Measurements from ENCODE around the gene NFKBIL1.
A peak's percentile ranks its signal among the peaks of the same experiment; 100 is the strongest.
"Not testable (repeated sequence)": the region's sequence is repeated elsewhere in the genome, so short reads cannot be mapped to it uniquely, and the experiment has no call there.

Gene NFKBIL1, protein sequence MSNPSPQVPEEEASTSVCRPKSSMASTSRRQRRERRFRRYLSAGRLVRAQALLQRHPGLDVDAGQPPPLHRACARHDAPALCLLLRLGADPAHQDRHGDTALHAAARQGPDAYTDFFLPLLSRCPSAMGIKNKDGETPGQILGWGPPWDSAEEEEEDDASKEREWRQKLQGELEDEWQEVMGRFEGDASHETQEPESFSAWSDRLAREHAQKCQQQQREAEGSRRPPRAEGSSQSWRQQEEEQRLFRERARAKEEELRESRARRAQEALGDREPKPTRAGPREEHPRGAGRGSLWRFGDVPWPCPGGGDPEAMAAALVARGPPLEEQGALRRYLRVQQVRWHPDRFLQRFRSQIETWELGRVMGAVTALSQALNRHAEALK

DNA sequence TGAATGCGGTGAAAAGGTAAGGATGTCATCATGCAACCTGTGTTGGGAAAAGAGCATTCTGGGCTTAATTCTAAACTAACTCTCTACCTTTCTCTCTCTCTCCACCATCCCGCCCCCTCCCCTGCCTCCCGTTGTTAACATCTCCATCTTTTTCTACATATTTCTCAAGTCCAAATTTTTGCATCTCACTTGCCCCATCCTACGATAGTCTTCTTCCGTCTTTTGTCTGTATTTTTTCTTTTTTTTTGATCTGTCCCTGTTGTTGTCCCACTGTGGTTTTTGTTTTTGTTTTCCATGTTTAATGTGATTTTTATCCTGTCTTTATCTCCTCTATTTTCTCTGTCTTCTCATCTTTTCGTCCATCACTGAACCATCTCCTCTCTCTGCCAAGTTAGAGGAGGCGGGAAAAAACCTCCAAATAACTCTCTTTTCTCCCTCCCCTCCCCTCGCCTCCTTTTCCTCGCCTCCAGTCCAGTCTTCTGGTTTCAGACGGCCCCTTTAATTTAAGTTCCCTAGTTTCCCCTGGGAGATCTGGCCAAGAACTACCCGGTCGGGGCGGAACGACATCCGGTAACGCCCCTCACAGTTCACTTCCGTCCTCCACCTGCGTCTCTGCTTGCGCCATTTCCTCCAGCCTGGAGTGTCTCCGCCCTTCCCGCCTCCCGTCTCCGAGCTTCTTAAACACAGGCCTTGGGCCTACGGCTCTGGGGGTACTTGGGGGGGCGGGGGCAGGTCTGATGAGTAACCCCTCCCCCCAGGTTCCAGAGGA lies at the start of gene NFKBIL1:
Gene NFKBIL1, plus strand, starts transcription at position 651 of the 769 bp plus-strand sequence. Its CDS starts 87 bp downstream, at position 738.
- DNase-seq = peak; percentile 91

DNA sequence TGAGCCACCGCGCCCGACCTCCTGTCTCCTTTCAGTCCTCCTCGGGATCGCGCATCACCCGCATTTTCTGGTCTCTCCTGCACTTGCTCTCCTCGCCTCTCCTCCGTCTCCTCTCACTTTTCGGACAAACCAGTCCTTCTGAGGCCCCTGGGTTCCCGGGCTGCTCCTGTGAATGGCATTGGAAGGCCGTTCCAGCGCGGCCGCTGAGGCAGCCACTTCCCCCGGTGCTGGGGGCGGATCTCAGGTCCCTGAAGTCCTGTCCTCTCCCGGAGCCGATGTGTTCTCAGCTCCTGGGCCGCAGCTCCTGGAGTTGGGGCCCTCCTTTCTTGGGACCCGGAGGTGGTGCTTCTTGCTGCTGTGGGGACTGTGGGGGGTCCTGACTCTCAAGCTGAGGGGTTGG lies 48.7 kb upstream of the NFKBIL1 start:
- no peak for DNase-seq

DNA sequence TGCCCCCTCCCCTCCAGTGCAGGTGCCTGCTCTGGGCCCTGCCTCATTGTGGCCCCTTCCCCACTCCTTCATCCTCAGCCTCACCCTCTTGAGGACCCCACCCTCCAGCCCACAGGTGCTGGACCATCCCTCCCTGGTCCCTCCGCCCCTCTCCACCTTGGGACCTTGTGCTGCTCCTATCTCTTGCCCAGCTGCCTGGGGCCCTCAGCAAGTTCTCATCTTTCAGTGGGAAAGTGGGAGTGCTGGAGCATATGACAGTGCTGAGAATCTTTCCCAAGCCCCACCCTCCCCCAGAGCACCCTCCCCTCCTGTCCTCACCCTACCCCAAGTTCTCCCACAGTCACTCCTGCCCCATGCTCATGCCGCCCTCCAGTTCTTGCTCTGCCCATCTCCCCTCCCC lies 47.8 kb upstream of the NFKBIL1 start:
- not testable (repeated sequence) for DNase-seq

DNA sequence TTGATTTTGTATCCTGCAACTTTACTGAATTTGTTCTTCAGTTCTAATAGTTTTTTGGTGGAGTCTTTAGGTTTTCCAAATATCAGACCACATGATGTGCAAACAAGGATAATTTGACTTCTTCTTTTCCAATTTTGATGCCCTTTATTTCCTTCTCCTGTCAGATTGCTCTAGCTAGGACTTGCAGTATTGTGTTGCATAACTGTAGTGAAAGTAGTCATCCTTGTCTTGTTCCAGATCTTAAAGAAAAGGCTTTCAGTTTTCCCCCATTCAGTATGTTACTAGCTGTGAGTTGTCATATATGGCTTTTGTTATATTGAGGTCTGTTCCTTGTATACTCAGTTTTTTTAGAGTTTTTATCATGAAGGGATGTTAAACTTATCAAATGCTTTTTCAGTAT lies 44.8 kb upstream of the NFKBIL1 start:
- no peak for DNase-seq

DNA sequence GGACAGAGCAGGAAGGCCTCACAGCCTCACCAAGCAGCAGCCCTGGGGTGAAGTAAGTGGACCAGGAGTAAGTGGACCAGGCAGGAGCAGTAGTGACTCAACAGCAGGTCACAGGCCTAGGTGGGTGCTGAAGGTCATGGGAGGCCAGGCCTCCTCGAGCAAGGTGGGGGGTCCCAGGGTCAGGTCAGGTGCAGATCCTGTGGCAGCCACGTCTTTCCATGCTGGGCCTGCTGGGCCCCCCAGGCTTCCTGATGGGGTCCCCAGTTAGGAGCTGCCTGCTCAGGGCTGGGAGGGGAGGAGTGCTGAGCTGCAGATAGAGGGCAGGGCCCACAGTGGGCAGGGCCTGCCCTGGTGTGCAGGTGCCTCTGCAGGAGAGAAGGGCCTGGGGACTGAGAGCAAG lies 38.4 kb upstream of the NFKBIL1 start:
- not testable (repeated sequence) for DNase-seq

DNA sequence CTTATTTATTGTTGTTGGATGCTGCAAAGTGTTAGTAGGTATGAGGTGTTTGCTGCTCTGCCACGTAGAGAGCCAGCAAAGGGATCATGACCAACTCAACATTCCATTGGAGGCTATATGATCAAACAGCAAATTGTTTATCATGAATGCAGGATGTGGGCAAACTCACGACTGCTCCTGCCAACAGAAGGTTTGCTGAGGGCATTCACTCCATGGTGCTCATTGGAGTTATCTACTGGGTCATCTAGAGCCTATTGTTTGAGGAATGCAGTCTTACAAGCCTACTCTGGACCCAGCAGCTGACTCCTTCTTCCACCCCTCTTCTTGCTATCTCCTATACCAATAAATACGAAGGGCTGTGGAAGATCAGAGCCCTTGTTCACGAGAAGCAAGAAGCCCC lies 37.4 kb upstream of the NFKBIL1 start:
- no peak for DNase-seq

DNA sequence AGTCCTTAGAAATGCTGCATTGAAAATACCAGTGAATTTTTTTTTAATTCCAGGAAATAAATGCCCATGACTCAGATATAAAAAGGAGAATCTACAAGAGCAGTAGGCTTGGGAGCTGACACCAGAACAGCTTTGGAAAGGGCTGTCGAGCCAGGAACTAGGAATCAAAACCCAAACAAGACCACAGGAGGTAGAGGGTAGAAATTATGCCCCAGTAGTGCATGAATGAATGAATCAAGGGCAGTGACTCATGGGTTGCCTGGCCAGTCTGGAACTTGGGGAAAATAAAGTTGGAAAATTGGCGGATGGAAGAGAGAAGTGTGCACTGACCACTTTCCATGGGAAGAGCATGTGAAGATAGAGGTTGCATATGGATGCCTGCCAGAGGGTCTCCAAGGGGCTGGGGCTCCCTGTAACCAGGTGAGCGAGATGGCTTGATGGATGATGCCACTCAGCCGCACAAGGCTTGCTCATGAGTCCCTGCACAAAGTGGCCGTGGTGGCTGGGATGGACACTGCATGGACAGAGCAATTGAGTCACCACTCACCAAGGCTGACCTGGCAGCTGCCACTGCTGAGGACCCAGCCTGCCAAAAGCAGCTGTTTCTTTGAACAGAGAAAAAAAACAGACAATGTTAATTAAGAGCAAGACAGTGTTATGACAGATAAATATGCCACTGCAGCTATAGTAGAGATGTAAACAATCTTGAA lies 33.8 kb upstream of the NFKBIL1 start:
- DNase-seq = no peak

DNA sequence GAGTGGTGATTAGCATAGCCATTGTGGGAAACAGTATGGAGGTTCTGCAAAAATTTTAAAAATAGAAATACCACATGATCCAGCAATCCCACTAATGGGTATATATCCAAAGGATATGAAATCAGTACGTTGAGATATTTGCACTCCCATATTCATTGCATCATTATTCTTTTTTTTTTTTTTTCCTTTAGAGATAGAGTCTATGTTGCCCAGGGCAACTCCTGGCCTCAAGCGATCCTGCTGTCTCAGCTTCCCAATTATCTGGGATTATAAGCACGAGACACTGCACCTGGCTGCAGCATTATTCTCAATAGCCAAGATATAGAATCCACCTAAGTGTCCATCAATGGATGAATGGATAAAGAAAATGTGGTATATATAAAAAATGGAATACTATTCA lies 25.6 kb upstream of the NFKBIL1 start:
- no peak for DNase-seq

DNA sequence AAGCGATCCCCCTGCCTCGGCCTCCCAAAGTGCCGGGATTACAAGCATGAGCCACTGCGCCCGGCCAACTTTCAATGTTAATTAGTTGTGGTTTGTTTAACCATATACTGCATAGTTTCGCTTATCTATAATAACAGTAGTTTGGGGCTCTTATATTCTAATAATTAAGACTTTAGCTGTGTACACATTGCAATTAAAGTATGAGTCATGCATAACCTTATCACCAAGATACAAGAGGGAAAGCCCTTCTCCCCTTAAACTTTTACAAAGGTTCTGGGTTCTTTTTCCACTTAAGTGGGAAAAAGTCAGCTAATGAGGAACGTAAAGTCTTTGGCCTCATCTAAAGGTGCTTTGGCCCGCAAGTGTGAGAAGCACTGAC lies 21.9 kb upstream of the NFKBIL1 start:
- DNase-seq = no peak

DNA sequence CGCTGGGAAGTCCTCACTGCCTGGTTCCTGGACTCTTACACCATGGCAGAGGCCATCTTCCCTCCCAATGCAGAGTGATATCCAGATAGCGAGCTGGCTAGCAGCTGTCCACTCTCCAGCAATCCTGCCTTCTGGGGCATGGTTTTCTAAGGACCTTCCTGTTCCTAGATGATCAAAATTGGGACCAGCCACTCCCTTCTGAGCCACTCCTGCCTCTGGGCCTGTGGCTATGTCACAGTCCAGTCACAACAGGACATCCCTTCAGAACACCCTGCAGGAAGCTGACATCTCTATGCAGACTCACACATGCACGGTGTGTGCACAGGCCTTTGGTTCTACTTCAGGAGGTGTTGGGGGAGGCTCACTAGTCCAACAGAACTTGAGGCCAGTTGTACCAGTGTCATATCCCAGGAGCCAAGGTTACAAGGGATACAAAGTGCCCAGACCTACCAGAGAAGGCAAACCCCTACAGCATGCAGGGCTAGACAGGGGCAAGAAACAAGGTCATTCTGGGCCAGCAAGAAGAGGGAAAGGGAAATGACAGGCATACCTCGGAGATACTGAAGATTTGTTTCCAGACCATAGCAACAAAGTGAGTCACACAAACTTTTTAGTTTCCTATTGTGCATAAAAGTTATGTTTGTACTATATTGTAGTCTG lies 21.3 kb upstream of the NFKBIL1 start:
- no peak for DNase-seq

DNA sequence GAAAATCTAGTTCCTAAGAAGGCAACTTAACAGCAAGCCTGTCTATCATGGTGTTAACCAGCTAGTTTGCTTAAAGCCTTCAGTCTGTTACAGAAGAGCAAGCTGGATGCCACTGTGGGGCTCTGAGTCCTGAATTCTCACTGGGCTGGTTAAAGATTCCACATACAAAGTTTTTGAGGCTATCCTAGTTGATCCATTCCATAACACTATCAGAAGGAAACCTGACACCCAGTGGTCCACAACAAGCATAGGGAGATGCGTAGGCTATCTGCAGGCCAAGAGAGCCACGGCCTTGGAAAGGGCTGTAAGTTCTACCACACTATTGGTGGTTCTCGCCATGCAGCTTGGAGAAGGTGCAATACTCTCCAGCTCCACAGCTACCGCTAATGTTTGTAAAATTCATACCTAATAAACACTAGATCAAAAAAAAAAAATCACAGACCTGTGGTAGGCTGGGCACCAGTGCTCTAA lies 19.1 kb upstream of the NFKBIL1 start:
- DNase-seq = no peak

DNA sequence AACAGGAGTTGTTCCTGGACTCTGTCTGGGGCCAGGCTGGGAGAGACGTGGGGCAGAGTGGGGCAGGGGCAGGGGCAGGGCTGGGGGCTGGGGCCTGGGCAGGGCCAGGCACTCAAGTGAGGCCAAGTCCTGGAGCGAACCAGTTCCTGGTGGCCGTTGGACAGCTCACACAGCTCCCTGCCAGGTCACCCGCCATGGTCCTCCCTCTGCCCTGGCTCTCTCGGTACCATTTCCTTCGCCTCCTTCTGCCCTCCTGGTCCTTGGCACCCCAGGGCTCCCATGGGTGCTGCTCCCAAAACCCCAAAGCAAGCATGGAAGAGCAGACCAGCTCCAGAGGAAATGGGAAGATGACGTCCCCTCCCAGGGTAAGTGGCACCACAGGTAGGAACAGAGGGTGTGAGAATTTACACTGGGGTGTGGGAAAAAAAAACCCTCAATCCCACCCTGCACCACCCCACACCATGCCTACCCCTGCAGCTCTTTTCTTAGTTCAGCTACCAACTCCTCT lies 18.5 kb upstream of the NFKBIL1 start, which contains the start of gene MCCD1:
Gene MCCD1, plus strand, starts transcription at position 142 of the 508 bp plus-strand sequence. Its CDS starts 53 bp downstream, at position 195.
- no peak for DNase-seq

DNA sequence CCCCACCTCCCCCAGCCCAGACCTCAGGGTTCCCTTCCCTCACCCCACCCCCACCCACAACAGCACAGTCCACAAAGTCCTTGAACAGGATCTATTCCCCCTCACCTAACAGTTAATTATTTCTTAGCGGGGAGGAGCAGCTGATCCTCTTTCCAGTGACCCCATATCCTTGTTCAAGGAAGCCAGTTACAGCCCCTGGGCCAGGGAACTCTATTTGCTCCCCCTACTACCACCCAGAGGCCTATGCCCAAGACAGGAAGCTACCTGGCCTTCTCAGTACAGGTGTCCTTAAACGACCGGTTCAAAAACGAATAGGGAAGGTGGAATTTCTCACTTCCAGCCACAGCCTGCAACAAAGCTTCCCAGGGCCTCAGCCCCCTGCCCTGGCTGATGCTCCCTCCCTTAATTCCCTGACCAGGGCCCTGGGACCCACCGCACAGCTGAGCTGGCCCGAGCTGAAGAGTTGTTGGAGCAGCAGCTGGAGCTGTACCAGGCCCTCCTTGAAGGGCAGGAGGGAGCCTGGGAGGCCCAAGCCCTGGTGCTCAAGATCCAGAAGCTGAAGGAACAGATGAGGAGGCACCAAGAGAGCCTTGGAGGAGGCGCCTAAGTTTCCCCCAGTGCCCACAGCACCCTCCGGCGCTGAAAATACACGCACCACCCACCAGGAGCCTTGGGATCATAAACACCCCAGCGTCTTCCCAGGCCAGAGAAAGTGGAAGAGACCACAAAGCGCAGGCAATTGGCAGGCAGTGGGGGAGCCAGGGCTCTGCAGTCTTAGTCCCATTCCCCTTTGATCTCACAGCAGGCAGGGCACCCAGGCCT lies 17.9 kb upstream of the NFKBIL1 start:
- no peak for DNase-seq

DNA sequence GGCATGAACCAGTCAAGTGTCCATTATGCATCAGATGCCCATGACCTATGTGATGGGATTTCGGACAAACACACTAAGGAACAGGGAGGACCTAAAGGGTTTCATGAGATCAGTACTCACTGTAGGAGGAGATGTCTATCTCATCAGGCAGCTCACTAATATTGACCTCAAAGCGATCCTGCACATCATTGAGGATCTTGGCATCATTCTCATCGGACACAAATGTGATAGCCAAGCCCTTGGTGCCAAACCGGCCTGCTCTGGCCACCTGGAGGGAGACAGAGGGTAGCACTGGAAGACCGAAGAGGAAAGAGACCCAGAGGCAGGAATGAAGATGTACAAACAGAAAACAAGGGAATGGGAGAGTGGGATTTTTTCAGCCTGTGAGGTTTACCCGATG lies 16.7 kb upstream of the NFKBIL1 start:
- no peak for DNase-seq

DNA sequence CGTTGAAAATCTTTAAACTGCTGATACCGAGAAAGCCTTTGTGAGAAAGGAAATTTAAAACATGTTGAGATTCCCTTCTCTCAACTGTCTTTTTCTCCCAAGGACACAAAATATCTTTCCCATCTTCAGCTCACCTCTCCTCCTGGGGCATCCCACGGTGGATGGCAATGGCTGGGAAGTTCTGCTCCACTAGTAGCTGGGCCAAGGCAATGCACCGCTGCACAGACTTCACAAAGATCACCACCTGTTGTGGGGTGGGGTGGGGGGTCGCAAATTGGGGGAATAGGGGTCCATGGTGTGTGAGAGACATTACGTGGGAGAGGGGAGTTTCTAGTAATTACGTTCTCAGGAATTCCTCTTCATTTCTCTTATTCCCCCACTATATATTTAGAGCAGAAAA lies 16.2 kb upstream of the NFKBIL1 start:
- no peak for DNase-seq

DNA sequence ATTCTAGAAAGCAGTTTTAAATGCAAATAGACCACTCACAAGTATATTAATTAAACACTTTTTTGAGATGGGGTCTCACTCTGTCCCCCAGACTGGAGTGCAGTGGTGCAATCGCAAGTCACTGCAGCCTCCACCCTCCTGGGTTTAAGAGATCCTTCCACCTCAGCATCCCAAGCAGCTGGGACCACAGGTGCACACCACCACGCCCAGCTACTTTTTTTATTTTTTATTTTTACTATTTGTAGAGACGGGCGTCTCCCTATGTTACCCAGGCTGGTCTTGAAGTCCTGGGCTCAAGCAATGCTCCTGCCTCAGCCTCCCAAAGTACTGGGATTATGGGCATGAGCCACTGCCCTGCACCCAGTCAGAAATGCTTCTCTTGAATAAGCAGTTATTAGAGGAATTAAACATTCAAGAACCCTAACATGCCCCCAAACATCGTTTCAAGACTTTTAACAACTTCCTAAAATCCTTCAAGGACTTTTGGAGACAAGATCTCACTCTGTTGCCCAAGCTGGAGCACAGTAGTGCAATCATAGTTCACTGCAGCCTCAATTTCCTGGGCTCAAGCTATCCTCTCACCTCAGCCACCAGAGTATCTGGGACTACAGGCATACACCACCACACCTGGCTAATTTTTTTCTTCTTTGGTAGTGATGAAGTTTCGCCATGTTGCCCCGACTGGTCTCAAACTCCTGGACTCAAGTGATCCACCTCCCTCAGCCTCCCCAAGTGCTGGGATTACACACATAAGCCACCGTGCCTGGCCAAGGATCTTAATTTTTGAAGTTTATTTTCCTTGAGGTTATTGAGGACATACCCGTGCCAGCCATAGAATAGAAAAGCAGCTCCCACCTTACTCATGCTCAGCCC lies 15.4 kb upstream of the NFKBIL1 start:
- DNase-seq = no peak

DNA sequence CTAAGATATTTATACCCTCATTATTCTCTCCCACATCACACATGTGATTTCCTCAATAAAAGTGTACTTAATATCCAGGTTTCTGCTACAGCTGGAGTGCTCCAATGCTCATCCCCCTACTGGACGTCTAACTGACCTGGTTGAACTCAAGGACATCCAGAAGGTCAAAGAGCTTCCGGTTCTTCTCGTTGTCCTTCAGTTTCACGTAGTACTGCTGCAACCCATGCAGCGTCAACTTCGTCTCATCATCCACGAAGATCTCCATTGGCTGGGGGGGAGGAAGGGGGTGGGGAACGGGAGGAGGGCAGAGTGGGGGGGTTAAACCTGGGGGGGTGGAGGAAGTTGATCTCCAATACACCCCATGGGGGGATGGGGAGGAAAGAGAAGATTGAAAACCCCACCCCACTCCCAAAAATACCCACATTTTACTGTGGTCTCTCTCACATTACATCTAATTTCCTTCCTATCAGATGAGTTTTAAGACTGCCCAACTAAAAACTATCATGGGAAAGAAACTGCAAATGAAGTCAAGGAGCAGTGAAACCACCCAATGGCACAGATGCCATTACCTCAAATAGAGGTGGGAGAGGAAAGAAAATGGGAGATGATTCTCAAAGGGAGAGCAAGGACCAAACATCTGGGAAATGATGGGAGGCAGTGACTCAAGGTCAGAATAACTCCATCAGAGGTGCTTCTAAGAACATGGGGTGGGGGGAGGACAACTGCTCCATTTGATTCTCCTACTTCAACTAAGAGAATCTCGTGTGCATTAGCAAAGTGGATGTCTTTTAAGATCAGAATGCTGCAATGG lies 14.6 kb upstream of the NFKBIL1 start:
- DNase-seq = no peak

DNA sequence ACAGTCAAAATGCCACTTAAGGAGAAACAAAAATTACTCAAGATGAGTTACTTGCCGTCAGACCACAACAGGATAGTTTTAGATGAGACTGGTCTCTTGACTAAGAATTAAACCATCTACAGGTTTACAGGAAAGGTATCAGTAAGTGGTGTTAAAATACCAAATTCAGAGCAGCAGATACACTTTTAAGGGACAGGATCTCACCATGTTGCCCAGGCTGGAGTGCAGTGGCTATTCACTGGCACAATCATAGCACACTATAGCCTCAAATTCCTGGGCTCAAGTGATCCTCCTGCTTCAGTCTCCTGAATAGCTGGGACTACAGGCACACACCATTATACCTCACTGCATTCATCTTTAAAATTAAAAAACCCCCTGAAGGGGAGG lies 14.0 kb upstream of the NFKBIL1 start:
- no peak for DNase-seq

DNA sequence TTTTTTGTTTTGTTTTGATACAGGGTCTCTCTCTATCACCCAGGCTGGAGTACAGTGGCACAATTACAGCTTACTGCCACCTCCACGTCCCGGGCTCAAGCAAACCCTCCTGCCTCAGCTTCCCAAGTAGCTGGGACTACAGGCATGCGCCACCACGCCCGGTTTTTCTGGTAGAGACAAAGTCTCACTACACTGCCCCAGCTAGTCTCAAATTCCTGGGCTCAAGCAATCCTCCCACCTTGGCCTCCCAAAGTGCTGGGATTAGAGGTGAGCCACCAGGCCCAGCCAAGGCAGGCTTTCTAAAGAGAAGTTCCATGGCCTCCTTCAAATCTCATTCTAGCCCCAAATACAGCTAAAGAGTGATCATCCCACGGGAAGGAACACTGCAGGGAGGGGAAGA lies 13.4 kb upstream of the NFKBIL1 start:
- no peak for DNase-seq

DNA sequence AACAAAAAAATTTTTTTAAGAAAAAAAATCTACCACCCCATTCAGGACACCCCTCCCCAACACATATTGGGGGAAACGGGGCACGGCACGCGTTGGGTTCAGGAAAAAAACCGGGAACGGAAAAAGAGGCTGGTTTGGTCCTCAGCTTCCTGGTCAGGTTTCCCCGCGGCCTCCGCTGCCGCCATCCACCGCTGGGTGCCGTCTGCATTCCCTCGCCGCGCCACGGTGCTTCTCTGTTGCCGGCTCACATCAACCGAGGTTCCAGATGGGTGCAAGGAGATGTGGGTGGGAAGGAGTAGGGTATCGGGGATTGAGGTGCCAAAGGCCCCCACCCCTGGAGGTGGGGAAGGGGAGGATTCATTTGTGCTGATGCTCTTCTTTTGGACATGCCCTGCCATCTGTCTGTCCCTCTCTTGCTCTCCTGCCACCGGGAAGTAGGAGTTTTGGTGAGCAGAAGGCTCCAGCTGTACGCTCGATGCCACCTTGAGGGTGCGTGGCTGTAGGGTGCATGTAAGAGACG lies 12.8 kb upstream of the NFKBIL1 start:
- DNase-seq = no peak
